GM23248 (cell line): Measurements from ENCODE around the gene THSD7A. TPM values are rescaled to one million over a fixed set of nuclear protein-coding genes. Genes with fewer than 3 reads are reported as not detected.

Experiments used
- DNase-seq: peaks from one replicate; pipeline ENCODE4 v3.0.0-alpha.2; 2015
- H2AFZ ChIP-seq: fragments of 200-600 bp; sonication (generic); 2 replicates; pipeline ENCODE4 v1.6.1; 2016; ENCODE audit warnings: antibody characterized with exemption
- H3F3A ChIP-seq: fragments of 200-600 bp; sonication (generic); 2 replicates; pipeline ENCODE4 v1.6.1; 2016; ENCODE audit warnings: mild to moderate bottlenecking, antibody characterized with exemption, mixed run types; ENCODE audit not compliant: insufficient read depth
- H3K27ac ChIP-seq: fragments of 200-600 bp; sonication (generic); 2 replicates; pipeline ENCODE4 v1.5.1; 2016; ENCODE audit warnings: mild to moderate bottlenecking
- H3K27me3 ChIP-seq: fragments of 200-600 bp; sonication (generic); replicated peaks from 2 replicates; pipeline ENCODE4 v1.6.1; 2016; ENCODE audit warnings: mild to moderate bottlenecking; ENCODE audit not compliant: insufficient read depth
- H3K36me3 ChIP-seq: fragments of 200-600 bp; sonication (generic); 2 replicates; pipeline ENCODE4 v1.6.1; 2016; ENCODE audit warnings: low read depth, mild to moderate bottlenecking
- H3K4me1 ChIP-seq: fragments of 200-600 bp; sonication (generic); 2 replicates; pipeline ENCODE4 v1.6.1; 2016; ENCODE audit warnings: mild to moderate bottlenecking; ENCODE audit not compliant: insufficient read depth
- H3K4me2 ChIP-seq: fragments of 200-600 bp; sonication (generic); one replicate; pipeline ENCODE4 v1.6.1; 2016; ENCODE audit warnings: mild to moderate bottlenecking; ENCODE audit not compliant: unreplicated experiment
- H3K4me3 ChIP-seq: fragments of 200-600 bp; sonication (generic); 2 replicates; pipeline ENCODE4 v1.5.1; 2016; ENCODE audit warnings: mild to moderate bottlenecking
- H3K79me2 ChIP-seq: fragments of 200-600 bp; sonication (generic); 2 replicates; pipeline ENCODE4 v1.6.1; 2016; ENCODE audit warnings: mild to moderate bottlenecking; ENCODE audit not compliant: insufficient read depth
- H3K9ac ChIP-seq: fragments of 200-600 bp; sonication (generic); 2 replicates; pipeline ENCODE4 v1.6.1; 2016; ENCODE audit warnings: mild to moderate bottlenecking
- H3K9me2 ChIP-seq: fragments of 200-600 bp; sonication (generic); 2 replicates; pipeline ENCODE4 v1.6.1; 2016; ENCODE audit warnings: mixed run types, mild to moderate bottlenecking, moderate library complexity; ENCODE audit not compliant: insufficient read depth
- H3K9me3 ChIP-seq: fragments of 200-600 bp; sonication (generic); one replicate; pipeline ENCODE4 v1.6.1; 2017; ENCODE audit warnings: low read depth
- H4K20me1 ChIP-seq: fragments of 200-600 bp; sonication (generic); 2 replicates; pipeline ENCODE4 v1.6.0; 2016; ENCODE audit not compliant: insufficient read depth
- EZH2 ChIP-seq: fragments of 200-600 bp; sonication (generic); IDR thresholded peaks from 2 replicates; pipeline ENCODE4 v1.6.1; 2018; ENCODE audit warnings: antibody characterized with exemption, mild to moderate bottlenecking; ENCODE audit not compliant: insufficient read depth, poor library complexity, severe bottlenecking
- EZH2phosphoT487 ChIP-seq: fragments of 200-600 bp; sonication (generic); IDR thresholded peaks from 2 replicates; pipeline ENCODE4 v1.6.1; 2018; ENCODE audit warnings: antibody characterized with exemption, moderate library complexity, mild to moderate bottlenecking, low read depth; ENCODE audit not compliant: insufficient read depth
- WGBS, 2 experiments: methylation state at CpG; one replicate each; pipeline ENCODE4 v1.1.6; 2015 to 2017; ENCODE audit warnings: low lambda C conversion rate in 2 of 2, low coverage in 1 of 2; ENCODE audit errors: missing lambda C conversion rate in 2 of 2; 5-methylcytosine and 5-hydroxymethylcytosine counted together
- in situ Hi-C: fragments of 300-500 bp; cut with MboI; formaldehyde crosslinking; loops from 2 replicates; pipeline ENCODE4 v1.15.0; 2020
- polyA plus RNA-seq: library from polyadenylated mRNA; unstranded; fragments of >200 nt; fragmentation: Nextera tagmentation; extraction: Ambion mirVana; gene quantifications from 2 replicates; pipeline ENCODE4 v1.2.1, GENCODE V29; 2016
- total RNA-seq: library from RNA; depleted of rRNA; stranded (reverse); fragments of >200 nt; shearing (Covaris generic); gene quantifications from 2 replicates; pipeline ENCODE4 v1.2.3, GENCODE V29; 2014

Gene THSD7A
- total and polyA plus RNA-seq, 2 experiments from 2014 or later, result not detected

- H3K9me3 ChIP-seq, result no peaks in the 10 kb centered on the region
- H3K4me3 ChIP-seq, result no peak overlapping the region
- H3K4me1 ChIP-seq, result peaks cover 8% of the 10 kb centered on the region; the same call in 1 of the 2 replicates
- peak; percentile 59 for DNase-seq
- no peaks in the 10 kb centered on the region for H3F3A ChIP-seq
- no peak overlapping the region for H3K27ac ChIP-seq
- TF ChIP-seq EZH2phosphoT487 (no peak), EZH2 (no peak)
- H2AFZ ChIP-seq, result no peak overlapping the region
- in situ Hi-C loops, result no loop called here
- WGBS, 2 experiments, result 28 to 32% methylated on average over 2 of the region's 2 CpGs
- no peaks in the 10 kb centered on the region for H3K36me3 ChIP-seq
- H4K20me1 ChIP-seq, result no peaks in the 10 kb centered on the region
- no peak overlapping the region for H3K9ac ChIP-seq
- H3K9me2 ChIP-seq, result no peaks in the 10 kb centered on the region
- no peak overlapping the region for H3K4me2 ChIP-seq
- no peaks in the 10 kb centered on the region for H3K79me2 ChIP-seq
- no peaks in the 10 kb centered on the region for H3K27me3 ChIP-seq
Observed at GRCh38 chr7:11345621-11346020, 486.4 kb downstream of the THSD7A start.

- no peaks in the 10 kb centered on the region for H3K27me3 ChIP-seq
- H3K79me2 ChIP-seq, result no peaks in the 10 kb centered on the region
- DNase-seq, result peak; percentile 61
- peak overlapping the region; percentile 75 for H2AFZ ChIP-seq
- H3K4me1 ChIP-seq, result peaks cover 8% of the 10 kb centered on the region; the same call in 1 of the 2 replicates
- TF ChIP-seq EZH2phosphoT487 (no peak), EZH2 (no peak)
- H3F3A ChIP-seq, result no peaks in the 10 kb centered on the region
- 9 to 10% methylated on average over 10 of the region's 10 CpGs for WGBS, 2 experiments
- H3K4me2 ChIP-seq, result peak overlapping the region; percentile 70
- no peaks in the 10 kb centered on the region for H3K36me3 ChIP-seq
- H3K9me2 ChIP-seq, result no peaks in the 10 kb centered on the region
- in situ Hi-C loops, result no loop called here
- no peak overlapping the region for H3K9ac ChIP-seq
- H4K20me1 ChIP-seq, result no peaks in the 10 kb centered on the region
- H3K9me3 ChIP-seq, result no peaks in the 10 kb centered on the region
- no peak overlapping the region for H3K27ac ChIP-seq
- peak overlapping the region; percentile 36 for H3K4me3 ChIP-seq
Observed at GRCh38 chr7:11343818-11344413, 488.1 kb downstream of the THSD7A start.

DNA sequence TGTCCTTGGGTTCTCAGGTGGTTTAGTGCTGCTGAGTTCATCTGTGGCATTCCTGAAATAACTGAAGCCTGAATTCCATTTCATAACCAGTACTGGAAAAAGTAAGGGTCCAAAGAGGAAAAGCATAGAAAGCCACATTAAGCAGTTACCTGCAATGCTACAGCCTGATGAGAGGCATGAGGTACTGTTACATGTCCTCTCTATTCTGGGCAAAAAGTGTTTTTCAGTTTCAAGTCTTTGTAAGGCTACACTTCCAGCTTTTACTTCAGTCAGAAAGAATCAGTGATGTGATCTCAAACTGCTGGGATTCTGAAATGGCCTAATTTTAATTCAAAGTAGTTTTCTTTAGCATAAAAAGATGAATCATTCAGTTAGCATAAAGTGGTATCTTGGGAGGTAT, 488.9 kb downstream of the THSD7A start:
- Histone ChIP-seq H3K36me3 (no peaks in the 10 kb centered on the region), H3K9ac (no peak overlapping the region), H3F3A (no peaks in the 10 kb centered on the region), H2AFZ (0 out of 2 replicates have a peak overlapping the region, but pooled peaks have one; percentile 75), H3K4me2 (no peak overlapping the region), H3K79me2 (no peaks in the 10 kb centered on the region), H3K27ac (no peak overlapping the region), H3K27me3 (no peaks in the 10 kb centered on the region), H3K9me2 (no peaks in the 10 kb centered on the region), H3K4me1 (peaks cover 8% of the 10 kb centered on the region; the same call in 1 of the 2 replicates), H3K4me3 (no peak overlapping the region), H3K9me3 (no peaks in the 10 kb centered on the region), H4K20me1 (no peaks in the 10 kb centered on the region)
- in situ Hi-C loops, result no loop called here
- DNase-seq, result no peak
- TF ChIP-seq EZH2phosphoT487 (no peak), EZH2 (no peak)

- peak overlapping the region; percentile 73 for H2AFZ ChIP-seq
- no peaks in the 10 kb centered on the region for H3K9me3 ChIP-seq
- no peaks in the 10 kb centered on the region for H3F3A ChIP-seq
- no peak overlapping the region for H3K9ac ChIP-seq
- H3K4me3 ChIP-seq, result no peak overlapping the region
- no peaks in the 10 kb centered on the region for H3K9me2 ChIP-seq
- 19 to 25% methylated on average over 4 of the region's 4 CpGs for WGBS, 2 experiments
- H3K79me2 ChIP-seq, result no peaks in the 10 kb centered on the region
- H3K4me2 ChIP-seq, result peak overlapping the region; percentile 49
- TF ChIP-seq EZH2phosphoT487, result no peak
- peaks cover 8% of the 10 kb centered on the region; the same call in 1 of the 2 replicates for H3K4me1 ChIP-seq
- H3K27me3 ChIP-seq, result no peaks in the 10 kb centered on the region
- H3K36me3 ChIP-seq, result no peaks in the 10 kb centered on the region
- in situ Hi-C loops, result no loop called here
- H3K27ac ChIP-seq, result no peak overlapping the region
- peak; percentile 39 for DNase-seq
- H4K20me1 ChIP-seq, result no peaks in the 10 kb centered on the region
Observed at GRCh38 chr7:11341285-11341944, 490.6 kb downstream of the THSD7A start.
